OCI-LY7 (cell line): ENCODE results near the gene SNX15. TPM values are rescaled to one million over a fixed set of nuclear protein-coding genes. Genes with fewer than 3 reads are reported as not detected.

ENCODE experiments used
- BruUV-seq: library from RNA; stranded (reverse); fragments of 400-500 nt; replicated peaks from 2 replicates; lab custom pipeline; 2021; lab: Mats Ljungman, UMichigan
- CTCF ChIA-PET: fragments of 300-600 bp; sonication (Branson Sonifier 250); formaldehyde crosslinking; loops from one replicate; lab custom pipeline; 2022; ENCODE audit warnings: antibody characterized with exemption; ENCODE audit not compliant: unreplicated experiment; lab: Charles Lee
- POLR2A ChIA-PET: fragments of 300-600 bp; sonication (Branson Sonifier 250); formaldehyde crosslinking; loops from one replicate; lab custom pipeline; 2022; ENCODE audit warnings: antibody characterized with exemption; lab: Charles Lee
- DNase-seq: peaks from one replicate; pipeline ENCODE4 v3.0.0-alpha.2; 2015; ENCODE audit warnings: low spot score
- H2AFZ ChIP-seq: fragments of 200-600 bp; sonication (generic), shearing (Covaris generic); 2 replicates; pipeline ENCODE4 v1.6.1; 2014; ENCODE audit warnings: mild to moderate bottlenecking, antibody characterized with exemption, low read length, moderate library complexity
- H3K27ac ChIP-seq: fragments of 200-600 bp; sonication (generic); 2 replicates; pipeline ENCODE4 v1.5.1; 2014; ENCODE audit warnings: mixed run types, low read depth, mild to moderate bottlenecking, moderate library complexity, low read length, inconsistent platforms; ENCODE audit not compliant: poor library complexity, severe bottlenecking
- H3K36me3 ChIP-seq: fragments of 200-600 bp; sonication (generic); 2 replicates; pipeline ENCODE4 v1.6.1; 2014; ENCODE audit warnings: mild to moderate bottlenecking, antibody characterized with exemption, low read length, moderate library complexity, mixed read lengths; ENCODE audit not compliant: insufficient read depth
- H3K4me1 ChIP-seq: fragments of 200-600 bp; sonication (generic); 2 replicates; pipeline ENCODE4 v1.5.1; 2014; ENCODE audit warnings: mild to moderate bottlenecking, low read length; ENCODE audit not compliant: insufficient read depth, poor library complexity, severe bottlenecking
- H3K4me2 ChIP-seq: fragments of 200-600 bp; sonication (generic); 2 replicates; pipeline ENCODE4 v1.6.1; 2014; ENCODE audit warnings: mild to moderate bottlenecking, low read length
- H3K4me3 ChIP-seq: fragments of 200-600 bp; sonication (generic); 2 replicates; pipeline ENCODE4 v1.5.1; 2014; ENCODE audit warnings: mild to moderate bottlenecking, low read depth, low read length; ENCODE audit not compliant: poor library complexity, severe bottlenecking
- H3K79me2 ChIP-seq: fragments of 200-600 bp; sonication (generic); 2 replicates; pipeline ENCODE4 v1.6.1; 2016; ENCODE audit warnings: low read depth, mild to moderate bottlenecking, low read length, moderate library complexity, mixed read lengths; ENCODE audit not compliant: insufficient read depth
- H3K9me2 ChIP-seq: fragments of 200-600 bp; sonication (generic); 2 replicates; pipeline ENCODE4 v1.6.1; 2016; ENCODE audit warnings: mild to moderate bottlenecking, low read length, mixed read lengths; ENCODE audit not compliant: insufficient read depth
- H3K9me3 ChIP-seq: fragments of 200-600 bp; sonication (generic); 2 replicates; pipeline ENCODE4 v1.6.1; 2014; ENCODE audit warnings: mild to moderate bottlenecking, mixed run types, low read length, mixed read lengths
- H4K20me1 ChIP-seq: fragments of 200-600 bp; sonication (generic); 2 replicates; pipeline ENCODE4 v1.6.1; 2014; ENCODE audit warnings: mild to moderate bottlenecking, antibody characterized with exemption, low read length, moderate library complexity, mixed read lengths; ENCODE audit not compliant: insufficient read depth
- EZH2phosphoT487 ChIP-seq: fragments of 200-600 bp; sonication (generic); IDR thresholded peaks from 2 replicates; pipeline ENCODE4 v1.6.1; 2018; ENCODE audit warnings: low read depth, borderline replicate concordance, mild to moderate bottlenecking, mixed run types, antibody characterized with exemption, low read length, moderate library complexity, mixed read lengths
- intact Hi-C: fragments of 100-400 bp; cut with micrococcal nuclease; formaldehyde crosslinking; loops from one replicate; pipeline ENCODE4 v1.10.0; 2022; ENCODE audit not compliant: unreplicated experiment
- total RNA-seq, 2 experiments: library from RNA; depleted of rRNA in 1 of 2; stranded (reverse); fragments of >200 nt in 1 of 2; shearing (Covaris generic) in 1 of 2; gene quantifications; 2 replicates each; pipeline ENCODE4 v1.2.3, GENCODE V29; 2014 to 2022
- TF ChIP-seq, protein P1 (sequence below): fragments of 200-600 bp; sonication (generic); conservative IDR thresholded peaks from 2 replicates; pipeline ENCODE4 v1.5.1; 2014; ENCODE audit warnings: mild to moderate bottlenecking, antibody characterized with exemption, low read length, moderate library complexity, mixed read lengths

The SNX15 gene
- total RNA-seq, 2 experiments from 2014 or later = 25.9 to 28.3 TPM

GRCh38 chr11:65086809-65087208 is 59.6 kb downstream of the SNX15 start:
- DNase-seq = no peak
- POLR2A ChIA-PET = no interaction called here
- H3K36me3 ChIP-seq = peaks cover 38% of the 10 kb centered on the region
- H3K9me3 ChIP-seq = no peaks in the 10 kb centered on the region
- no peaks in the 10 kb centered on the region for H3K9me2 ChIP-seq
- CTCF ChIA-PET = interaction anchor here (0.6 kb wide), 1 partner anchor 88 kb away, joined by 6 read pairs; no protein-coding TSS in a partner anchor
- no peak overlapping the region for H3K4me3 ChIP-seq
- H4K20me1 ChIP-seq = peaks cover 8% of the 10 kb centered on the region; the same call in 1 of the 2 replicates
- H3K4me2 ChIP-seq = no peak overlapping the region
- H3K4me1 ChIP-seq = peaks cover 28% of the 10 kb centered on the region
- no peak overlapping the region for H2AFZ ChIP-seq
- TF ChIP-seq EZH2phosphoT487 = no peak
- TF ChIP-seq, protein P1, sequence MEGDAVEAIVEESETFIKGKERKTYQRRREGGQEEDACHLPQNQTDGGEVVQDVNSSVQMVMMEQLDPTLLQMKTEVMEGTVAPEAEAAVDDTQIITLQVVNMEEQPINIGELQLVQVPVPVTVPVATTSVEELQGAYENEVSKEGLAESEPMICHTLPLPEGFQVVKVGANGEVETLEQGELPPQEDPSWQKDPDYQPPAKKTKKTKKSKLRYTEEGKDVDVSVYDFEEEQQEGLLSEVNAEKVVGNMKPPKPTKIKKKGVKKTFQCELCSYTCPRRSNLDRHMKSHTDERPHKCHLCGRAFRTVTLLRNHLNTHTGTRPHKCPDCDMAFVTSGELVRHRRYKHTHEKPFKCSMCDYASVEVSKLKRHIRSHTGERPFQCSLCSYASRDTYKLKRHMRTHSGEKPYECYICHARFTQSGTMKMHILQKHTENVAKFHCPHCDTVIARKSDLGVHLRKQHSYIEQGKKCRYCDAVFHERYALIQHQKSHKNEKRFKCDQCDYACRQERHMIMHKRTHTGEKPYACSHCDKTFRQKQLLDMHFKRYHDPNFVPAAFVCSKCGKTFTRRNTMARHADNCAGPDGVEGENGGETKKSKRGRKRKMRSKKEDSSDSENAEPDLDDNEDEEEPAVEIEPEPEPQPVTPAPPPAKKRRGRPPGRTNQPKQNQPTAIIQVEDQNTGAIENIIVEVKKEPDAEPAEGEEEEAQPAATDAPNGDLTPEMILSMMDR = no peak
- peaks cover 32% of the 10 kb centered on the region for H3K79me2 ChIP-seq
- no TSS peak for BruUV-seq
- H3K27ac ChIP-seq = no peak overlapping the region
- intact Hi-C loops = loop anchor here (10.0 kb wide), 2 partner anchors 172 to 242 kb away; partner anchors contain the start of genes ATG2A and CDC42BPG

GRCh38 chr11:65087216-65087615 is 60.0 kb downstream of the SNX15 start:
- CTCF ChIA-PET = no interaction called here
- POLR2A ChIA-PET = no interaction called here

DNA sequence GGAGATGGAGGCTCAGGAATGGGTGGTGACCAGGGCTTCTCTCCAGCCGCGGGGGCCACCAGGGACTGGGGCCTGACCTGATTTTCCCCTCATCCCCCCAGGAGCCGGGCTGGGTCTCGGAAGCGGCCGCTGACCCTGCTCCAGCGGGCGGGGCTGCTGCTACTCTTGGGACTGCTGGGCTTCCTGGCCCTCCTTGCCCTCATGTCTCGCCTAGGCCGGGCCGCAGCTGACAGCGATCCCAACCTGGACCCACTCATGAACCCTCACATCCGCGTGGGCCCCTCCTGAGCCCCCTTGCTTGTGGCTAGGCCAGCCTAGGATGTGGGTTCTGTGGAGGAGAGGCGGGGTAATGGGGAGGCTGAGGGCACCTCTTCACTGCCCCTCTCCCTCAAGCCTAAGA is 60.6 kb downstream of the SNX15 start:
- no peak overlapping the region for H3K4me2 ChIP-seq
- H3K27ac ChIP-seq = no peak overlapping the region
- POLR2A ChIA-PET = no interaction called here
- intact Hi-C loops = loop anchor here (10.0 kb wide), 2 partner anchors 173 to 243 kb away; partner anchors contain the start of genes ATG2A and CDC42BPG
- TF ChIP-seq, protein P1 = no peak
- TF ChIP-seq EZH2phosphoT487 = no peak
- no peak overlapping the region for H2AFZ ChIP-seq
- peaks cover 24% of the 10 kb centered on the region for H3K4me1 ChIP-seq
- H3K36me3 ChIP-seq = peaks cover 28% of the 10 kb centered on the region
- no peak overlapping the region for H3K4me3 ChIP-seq
- peaks cover 22% of the 10 kb centered on the region for H3K79me2 ChIP-seq
- CTCF ChIA-PET = no interaction called here
- no TSS peak for BruUV-seq
- peaks cover 5% of the 10 kb centered on the region; the same call in 1 of the 2 replicates for H4K20me1 ChIP-seq
- H3K9me3 ChIP-seq = no peaks in the 10 kb centered on the region
- H3K9me2 ChIP-seq = no peaks in the 10 kb centered on the region
- no peak for DNase-seq

More at GRCh38 chr11:65087216-65087615, 60.0 kb downstream of the SNX15 start:
- Histone ChIP-seq H3K79me2 (peaks cover 28% of the 10 kb centered on the region), H3K4me2 (no peak overlapping the region), H3K9me2 (no peaks in the 10 kb centered on the region), H3K4me1 (peaks cover 27% of the 10 kb centered on the region), H3K27ac (no peak overlapping the region), H4K20me1 (peaks cover 8% of the 10 kb centered on the region; the same call in 1 of the 2 replicates), H3K36me3 (peaks cover 34% of the 10 kb centered on the region), H2AFZ (no peak overlapping the region), H3K9me3 (no peaks in the 10 kb centered on the region), H3K4me3 (no peak overlapping the region)
- intact Hi-C loops = loop anchor here (10.0 kb wide), 2 partner anchors 172 to 242 kb away; partner anchors contain the start of genes ATG2A and CDC42BPG
- no TSS peak for BruUV-seq
- no peak for DNase-seq
- TF ChIP-seq, protein P1 = no peak
- TF ChIP-seq EZH2phosphoT487 = no peak
